GM20431 (cell line): ENCODE data around the gene ATRNL1.
"Not testable (repeated sequence)": the region's sequence is repeated elsewhere in the genome, so short reads cannot be mapped to it uniquely, and the experiment has no call there.

ENCODE experiments used
- in situ Hi-C: fragments of 300-500 bp; cut with MseI, MboI; formaldehyde crosslinking; loops from one replicate; pipeline ENCODE4 v1.15.0; 2020; ENCODE audit warnings: low sequenced_read_pairs; ENCODE audit not compliant: unreplicated experiment

ATRNL1 gene

DNA sequence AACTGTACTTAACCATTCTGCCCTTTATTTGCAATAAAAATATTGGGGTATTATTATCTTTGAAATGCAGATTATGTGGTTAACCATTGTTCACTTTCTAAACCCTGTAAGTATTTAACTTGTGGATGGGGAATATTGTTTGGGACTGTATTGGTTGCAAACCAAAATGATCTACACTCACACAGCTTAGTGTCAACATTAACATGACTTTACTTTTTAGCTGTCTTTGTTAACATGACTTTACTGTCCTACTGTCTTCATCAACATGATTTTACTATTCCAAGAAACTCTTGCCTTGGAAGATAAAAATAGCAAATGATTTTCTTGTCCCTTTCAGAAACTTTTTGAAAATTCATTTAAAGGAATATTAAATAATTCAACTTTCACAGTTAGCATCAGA is 708.3 kb downstream of the ATRNL1 start:
- in situ Hi-C loops, result no loop called here

GRCh38 chr10:115801992-115802391 is 708.8 kb downstream of the ATRNL1 start:
- in situ Hi-C loops, result no loop called here

DNA sequence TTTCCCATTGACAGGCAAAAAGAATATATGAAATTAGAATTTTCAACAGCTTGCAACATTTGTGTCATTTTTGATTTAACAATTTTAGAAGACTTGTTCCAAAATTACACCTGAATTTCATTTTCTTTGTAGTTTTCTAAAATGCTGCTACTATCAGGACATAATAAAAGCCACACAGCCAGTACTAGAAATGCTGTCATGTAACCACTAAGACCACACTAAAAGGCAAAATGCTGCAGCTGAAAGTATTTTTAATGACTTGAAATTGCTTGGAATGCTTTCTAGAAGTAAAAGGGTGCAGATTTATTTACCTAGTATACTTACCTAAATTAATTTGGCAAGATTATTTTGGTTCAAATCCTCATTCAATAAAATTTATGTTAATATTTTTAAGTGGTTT is 709.7 kb downstream of the ATRNL1 start:
- in situ Hi-C loops, result no loop called here

DNA sequence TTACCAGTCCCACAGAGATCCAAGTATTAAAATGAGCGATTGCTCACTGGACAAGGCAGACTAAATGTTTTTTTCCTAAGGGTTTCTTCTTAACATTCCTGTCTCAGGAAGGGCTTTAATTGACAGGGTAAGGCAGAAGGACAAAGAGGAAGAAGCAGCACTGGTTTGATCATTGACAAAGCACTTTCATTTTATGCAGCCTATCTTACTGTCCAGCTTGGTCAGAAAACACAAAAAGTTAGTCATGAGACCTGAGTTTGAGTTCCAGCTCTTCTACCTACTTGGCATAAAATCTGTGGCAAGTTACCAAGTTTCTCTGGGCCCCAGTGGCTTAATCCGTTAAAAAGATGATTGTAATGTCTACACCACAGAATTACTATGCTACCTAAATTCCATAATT is 721.4 kb downstream of the ATRNL1 start:
- in situ Hi-C loops, result no loop called here

DNA sequence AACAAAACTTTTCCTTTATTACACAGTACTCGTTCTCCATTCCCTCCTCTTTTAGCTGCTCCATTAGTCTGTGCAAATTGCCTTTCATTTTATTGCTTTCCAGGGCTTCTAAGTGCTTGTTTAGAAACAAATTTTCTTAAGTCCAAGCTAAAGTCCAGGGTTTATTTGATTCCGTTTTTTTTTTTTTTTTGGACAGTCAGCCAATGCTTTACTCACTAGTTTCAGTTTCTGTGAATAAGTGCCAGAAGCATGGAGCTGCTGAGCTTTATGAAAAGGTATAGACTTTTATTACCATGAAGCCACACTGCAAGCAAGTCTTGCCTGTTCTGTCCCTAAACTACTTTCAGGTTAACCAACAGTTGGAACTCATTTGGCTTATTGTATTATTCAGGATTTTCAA is 724.8 kb downstream of the ATRNL1 start:
- in situ Hi-C loops, result no loop called here

DNA sequence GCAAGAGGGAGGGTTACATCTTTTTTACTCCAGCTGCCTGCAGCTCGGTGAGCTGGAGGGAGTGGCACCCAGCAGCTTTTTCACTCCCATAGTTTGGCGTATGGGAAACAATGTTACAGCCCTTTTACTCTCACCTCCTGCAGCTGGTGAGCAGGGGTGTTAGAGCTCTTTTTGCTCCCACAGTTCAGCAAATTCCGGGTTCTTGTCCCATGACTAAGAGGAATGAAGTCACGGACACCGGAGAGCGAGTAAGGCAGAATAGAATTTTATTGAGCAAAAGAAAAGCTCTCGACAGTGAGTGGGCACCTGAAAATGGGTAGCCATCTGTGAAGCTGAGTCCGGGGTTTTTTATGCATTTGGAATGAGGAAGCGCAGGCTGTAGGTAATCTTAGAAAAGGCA is 733.2 kb downstream of the ATRNL1 start:
- in situ Hi-C loops, result no loop called here

- in situ Hi-C loops, result no loop called here
Measured at GRCh38 chr10:115827231-115828009, 734.3 kb downstream of the ATRNL1 start.

- in situ Hi-C loops, result not testable (repeated sequence)
Measured at GRCh38 chr10:115828182-115828581, 735.0 kb downstream of the ATRNL1 start.

DNA sequence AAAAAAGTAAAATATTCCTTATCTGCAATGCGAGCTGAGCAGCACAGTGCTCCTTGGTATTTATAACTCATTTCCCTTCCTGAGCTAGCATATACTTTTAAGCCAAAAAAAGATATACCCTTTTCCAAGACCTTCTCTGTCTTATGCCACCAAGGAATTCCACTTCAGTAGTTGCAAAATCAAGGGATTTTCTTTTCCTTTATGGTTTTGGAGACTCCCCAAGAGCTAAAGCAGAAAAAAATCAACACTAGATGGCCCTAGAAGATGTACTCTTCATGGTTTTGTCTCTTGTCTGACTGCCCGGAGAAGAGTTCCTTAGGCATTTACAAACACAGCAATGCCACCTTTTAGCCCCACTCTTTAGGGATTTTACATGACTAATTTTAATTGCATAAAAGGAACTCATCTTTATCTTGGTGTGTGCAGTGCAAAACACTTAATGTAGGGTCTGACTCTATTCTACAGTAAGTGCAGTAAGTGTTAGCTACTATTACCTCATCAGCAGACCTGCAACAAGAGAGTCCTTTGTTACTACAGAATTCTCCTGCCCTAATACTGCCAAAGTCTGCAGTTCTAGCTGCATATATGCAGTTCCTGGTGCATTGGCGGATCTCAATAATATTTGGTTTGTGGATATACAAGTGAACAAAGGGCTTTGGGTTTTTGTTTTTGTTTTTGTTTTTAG is 736.5 kb downstream of the ATRNL1 start:
- in situ Hi-C loops, result no loop called here

GRCh38 chr10:115830265-115830970 is 737.3 kb downstream of the ATRNL1 start:
- in situ Hi-C loops, result no loop called here

GRCh38 chr10:115831016-115831415 is 737.9 kb downstream of the ATRNL1 start:
- in situ Hi-C loops, result no loop called here

DNA sequence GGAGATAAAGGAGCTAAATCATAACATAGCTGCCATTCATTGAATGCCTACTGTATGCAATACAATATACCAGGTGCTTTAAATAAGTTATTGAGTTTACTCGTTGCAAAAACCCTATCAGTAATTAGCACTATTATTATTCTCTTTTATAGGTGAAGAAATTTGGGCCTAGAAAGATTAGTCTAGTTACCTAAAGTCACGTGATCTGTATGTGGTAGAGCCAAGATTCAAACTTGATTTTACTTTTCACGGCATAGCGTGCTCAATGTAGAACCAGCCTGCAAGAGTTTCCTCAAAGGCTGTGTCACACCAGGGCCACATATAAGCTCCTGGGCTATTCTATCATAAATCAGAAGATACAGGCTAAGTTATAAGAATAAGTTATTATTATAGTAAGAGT is 740.0 kb downstream of the ATRNL1 start:
- in situ Hi-C loops, result no loop called here

- in situ Hi-C loops, result no loop called here
Measured at GRCh38 chr10:115844591-115844990, 751.4 kb downstream of the ATRNL1 start.

DNA sequence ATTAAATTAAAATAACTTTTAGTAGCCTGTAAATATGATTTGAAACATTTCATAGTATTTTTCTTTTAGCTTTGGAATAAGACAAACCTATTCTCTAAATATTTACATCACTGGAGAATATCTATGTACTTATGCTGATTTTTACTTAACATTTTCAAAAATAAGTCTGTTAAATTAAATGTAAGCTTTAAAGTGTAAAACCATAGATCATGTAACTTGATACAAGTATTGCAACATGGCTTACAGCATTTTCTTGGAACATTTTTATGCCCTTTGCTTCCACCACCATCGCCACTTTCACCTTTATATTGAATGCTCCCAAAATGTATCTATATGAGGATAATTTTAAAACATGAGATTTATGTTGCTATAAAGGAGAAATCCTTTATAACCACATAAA is 752.8 kb downstream of the ATRNL1 start:
- in situ Hi-C loops, result no loop called here

DNA sequence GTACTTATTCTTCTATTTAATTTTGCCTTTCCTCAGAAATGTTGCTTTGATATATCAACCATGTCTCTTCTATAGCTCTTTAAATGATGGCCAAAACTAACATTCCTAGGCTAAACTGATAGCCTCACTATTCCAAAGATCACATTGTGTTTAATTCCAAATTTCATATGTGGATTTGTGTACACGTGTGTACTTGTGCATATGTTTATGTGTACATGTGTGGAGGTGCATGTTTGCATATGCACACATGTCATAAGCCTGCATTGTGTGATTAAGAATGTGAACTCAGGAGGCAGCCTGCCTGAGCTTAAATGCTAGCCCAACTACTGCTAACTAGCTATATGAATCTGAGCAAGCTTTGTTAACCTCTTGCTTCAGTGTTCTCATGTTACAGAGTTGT is 753.4 kb downstream of the ATRNL1 start:
- in situ Hi-C loops, result no loop called here

GRCh38 chr10:115849197-115849596 is 756.0 kb downstream of the ATRNL1 start:
- in situ Hi-C loops, result no loop called here

- in situ Hi-C loops, result no loop called here
Measured at GRCh38 chr10:115850666-115851065, 757.5 kb downstream of the ATRNL1 start.

GRCh38 chr10:115851695-115852094 is 758.5 kb downstream of the ATRNL1 start:
- in situ Hi-C loops, result no loop called here

GRCh38 chr10:115854740-115855435 is 761.7 kb downstream of the ATRNL1 start:
- in situ Hi-C loops, result no loop called here

GRCh38 chr10:115856580-115856979 is 763.4 kb downstream of the ATRNL1 start:
- in situ Hi-C loops, result no loop called here

GRCh38 chr10:115857856-115858255 is 764.7 kb downstream of the ATRNL1 start:
- in situ Hi-C loops, result no loop called here
